ENCODE measurements around the gene ABCG8. TPM values are rescaled to one million over a fixed set of nuclear protein-coding genes. Genes with fewer than 3 reads are reported as not detected.

The ABCG8 gene
- total RNA-seq, 1 donor from 2014 or later = not detected

GRCh38 chr2:43824512-43824911 lies 14.3 kb upstream of the ABCG8 start:
- no peak for DNase-seq (ENCODE audit: extremely low spot score, unreplicated experiment)
- TF ChIP-seq, protein P1, sequence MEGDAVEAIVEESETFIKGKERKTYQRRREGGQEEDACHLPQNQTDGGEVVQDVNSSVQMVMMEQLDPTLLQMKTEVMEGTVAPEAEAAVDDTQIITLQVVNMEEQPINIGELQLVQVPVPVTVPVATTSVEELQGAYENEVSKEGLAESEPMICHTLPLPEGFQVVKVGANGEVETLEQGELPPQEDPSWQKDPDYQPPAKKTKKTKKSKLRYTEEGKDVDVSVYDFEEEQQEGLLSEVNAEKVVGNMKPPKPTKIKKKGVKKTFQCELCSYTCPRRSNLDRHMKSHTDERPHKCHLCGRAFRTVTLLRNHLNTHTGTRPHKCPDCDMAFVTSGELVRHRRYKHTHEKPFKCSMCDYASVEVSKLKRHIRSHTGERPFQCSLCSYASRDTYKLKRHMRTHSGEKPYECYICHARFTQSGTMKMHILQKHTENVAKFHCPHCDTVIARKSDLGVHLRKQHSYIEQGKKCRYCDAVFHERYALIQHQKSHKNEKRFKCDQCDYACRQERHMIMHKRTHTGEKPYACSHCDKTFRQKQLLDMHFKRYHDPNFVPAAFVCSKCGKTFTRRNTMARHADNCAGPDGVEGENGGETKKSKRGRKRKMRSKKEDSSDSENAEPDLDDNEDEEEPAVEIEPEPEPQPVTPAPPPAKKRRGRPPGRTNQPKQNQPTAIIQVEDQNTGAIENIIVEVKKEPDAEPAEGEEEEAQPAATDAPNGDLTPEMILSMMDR (IDR thresholded peaks at IDR 0.05) = no peak
- Mint-ChIP-seq H3K4me1 (ENCODE audit: unreplicated experiment) (no peaks in the 10 kb centered on the region), H3K27me3 (ENCODE audit: unreplicated experiment) (peaks cover 42% of the 10 kb centered on the region), H3K27ac (ENCODE audit: unreplicated experiment) (no peak overlapping the region), H3K36me3 (ENCODE audit: unreplicated experiment) (no peaks in the 10 kb centered on the region), H3K9me3 (ENCODE audit: unreplicated experiment) (no peaks in the 10 kb centered on the region), H3K4me3 (ENCODE audit: unreplicated experiment) (no peak overlapping the region)

GRCh38 chr2:43824951-43825493 lies 13.7 kb upstream of the ABCG8 start:
- Mint-ChIP-seq H3K27me3 (ENCODE audit: unreplicated experiment) (peaks cover 46% of the 10 kb centered on the region), H3K9me3 (ENCODE audit: unreplicated experiment) (no peaks in the 10 kb centered on the region), H3K36me3 (ENCODE audit: unreplicated experiment) (no peaks in the 10 kb centered on the region), H3K27ac (ENCODE audit: unreplicated experiment) (no peak overlapping the region), H3K4me1 (ENCODE audit: unreplicated experiment) (no peaks in the 10 kb centered on the region), H3K4me3 (ENCODE audit: unreplicated experiment) (no peak overlapping the region)
- TF ChIP-seq, protein P1 (IDR thresholded peaks at IDR 0.05) = no peak
- no peak for DNase-seq (ENCODE audit: extremely low spot score, unreplicated experiment)

- Mint-ChIP-seq H3K4me1 (ENCODE audit: unreplicated experiment) (no peaks in the 10 kb centered on the region), H3K27ac (ENCODE audit: unreplicated experiment) (no peak overlapping the region), H3K9me3 (ENCODE audit: unreplicated experiment) (no peaks in the 10 kb centered on the region), H3K36me3 (ENCODE audit: unreplicated experiment) (no peaks in the 10 kb centered on the region), H3K4me3 (ENCODE audit: unreplicated experiment) (no peak overlapping the region), H3K27me3 (ENCODE audit: unreplicated experiment) (peaks cover 47% of the 10 kb centered on the region)
- DNase-seq (ENCODE audit: extremely low spot score, unreplicated experiment) = no peak
- TF ChIP-seq, protein P1 (IDR thresholded peaks at IDR 0.05) = no peak
Observed at GRCh38 chr2:43825841-43826240, 12.9 kb upstream of the ABCG8 start.

- no peaks in the 10 kb centered on the region for H3K36me3 Mint-ChIP-seq (ENCODE audit: unreplicated experiment)
- H3K9me3 Mint-ChIP-seq (ENCODE audit: unreplicated experiment) = no peaks in the 10 kb centered on the region
Observed at GRCh38 chr2:43826305-43827250, 12.2 kb upstream of the ABCG8 start.

More at GRCh38 chr2:43826305-43827250, 12.2 kb upstream of the ABCG8 start:
- no peak for DNase-seq (ENCODE audit: extremely low spot score, unreplicated experiment)
- TF ChIP-seq, protein P1 (IDR thresholded peaks at IDR 0.05) = no peak
- Mint-ChIP-seq H3K4me1 (ENCODE audit: unreplicated experiment) (no peaks in the 10 kb centered on the region), H3K27ac (ENCODE audit: unreplicated experiment) (no peak overlapping the region), H3K27me3 (ENCODE audit: unreplicated experiment) (peaks cover 40% of the 10 kb centered on the region), H3K4me3 (ENCODE audit: unreplicated experiment) (no peak overlapping the region)
